GM23248 (cell line): Measurements from ENCODE around the gene MMP12. TPM values are rescaled to one million over a fixed set of nuclear protein-coding genes. Genes with fewer than 3 reads are reported as not detected.
A peak's percentile ranks its signal among the peaks of the same experiment; 100 is the strongest.
"Not testable (repeated sequence)": the region's sequence is repeated elsewhere in the genome, so short reads cannot be mapped to it uniquely, and the experiment has no call there.

ENCODE experiments used
- DNase-seq: peaks from one replicate; pipeline ENCODE4 v3.0.0-alpha.2; 2015
- H2AFZ ChIP-seq: fragments of 200-600 bp; sonication (generic); 2 replicates; pipeline ENCODE4 v1.6.1; 2016; ENCODE audit warnings: antibody characterized with exemption
- H3F3A ChIP-seq: fragments of 200-600 bp; sonication (generic); 2 replicates; pipeline ENCODE4 v1.6.1; 2016; ENCODE audit warnings: mild to moderate bottlenecking, antibody characterized with exemption, mixed run types; ENCODE audit not compliant: insufficient read depth
- H3K27ac ChIP-seq: fragments of 200-600 bp; sonication (generic); 2 replicates; pipeline ENCODE4 v1.5.1; 2016; ENCODE audit warnings: mild to moderate bottlenecking
- H3K27me3 ChIP-seq: fragments of 200-600 bp; sonication (generic); replicated peaks from 2 replicates; pipeline ENCODE4 v1.6.1; 2016; ENCODE audit warnings: mild to moderate bottlenecking; ENCODE audit not compliant: insufficient read depth
- H3K36me3 ChIP-seq: fragments of 200-600 bp; sonication (generic); 2 replicates; pipeline ENCODE4 v1.6.1; 2016; ENCODE audit warnings: low read depth, mild to moderate bottlenecking
- H3K4me1 ChIP-seq: fragments of 200-600 bp; sonication (generic); 2 replicates; pipeline ENCODE4 v1.6.1; 2016; ENCODE audit warnings: mild to moderate bottlenecking; ENCODE audit not compliant: insufficient read depth
- H3K4me2 ChIP-seq: fragments of 200-600 bp; sonication (generic); one replicate; pipeline ENCODE4 v1.6.1; 2016; ENCODE audit warnings: mild to moderate bottlenecking; ENCODE audit not compliant: unreplicated experiment
- H3K4me3 ChIP-seq: fragments of 200-600 bp; sonication (generic); 2 replicates; pipeline ENCODE4 v1.5.1; 2016; ENCODE audit warnings: mild to moderate bottlenecking
- H3K79me2 ChIP-seq: fragments of 200-600 bp; sonication (generic); 2 replicates; pipeline ENCODE4 v1.6.1; 2016; ENCODE audit warnings: mild to moderate bottlenecking; ENCODE audit not compliant: insufficient read depth
- H3K9ac ChIP-seq: fragments of 200-600 bp; sonication (generic); 2 replicates; pipeline ENCODE4 v1.6.1; 2016; ENCODE audit warnings: mild to moderate bottlenecking
- H3K9me2 ChIP-seq: fragments of 200-600 bp; sonication (generic); 2 replicates; pipeline ENCODE4 v1.6.1; 2016; ENCODE audit warnings: mixed run types, mild to moderate bottlenecking, moderate library complexity; ENCODE audit not compliant: insufficient read depth
- H3K9me3 ChIP-seq: fragments of 200-600 bp; sonication (generic); one replicate; pipeline ENCODE4 v1.6.1; 2017; ENCODE audit warnings: low read depth
- H4K20me1 ChIP-seq: fragments of 200-600 bp; sonication (generic); 2 replicates; pipeline ENCODE4 v1.6.0; 2016; ENCODE audit not compliant: insufficient read depth
- EZH2 ChIP-seq: fragments of 200-600 bp; sonication (generic); IDR thresholded peaks from 2 replicates; pipeline ENCODE4 v1.6.1; 2018; ENCODE audit warnings: antibody characterized with exemption, mild to moderate bottlenecking; ENCODE audit not compliant: insufficient read depth, poor library complexity, severe bottlenecking
- EZH2phosphoT487 ChIP-seq: fragments of 200-600 bp; sonication (generic); IDR thresholded peaks from 2 replicates; pipeline ENCODE4 v1.6.1; 2018; ENCODE audit warnings: antibody characterized with exemption, moderate library complexity, mild to moderate bottlenecking, low read depth; ENCODE audit not compliant: insufficient read depth
- WGBS, 2 experiments: methylation state at CpG; one replicate each; pipeline ENCODE4 v1.1.6; 2015 to 2017; ENCODE audit warnings: low lambda C conversion rate in 2 of 2, low coverage in 1 of 2; ENCODE audit errors: missing lambda C conversion rate in 2 of 2; 5-methylcytosine and 5-hydroxymethylcytosine counted together
- in situ Hi-C: fragments of 300-500 bp; cut with MboI; formaldehyde crosslinking; loops from 2 replicates; pipeline ENCODE4 v1.15.0; 2020
- polyA plus RNA-seq: library from polyadenylated mRNA; unstranded; fragments of >200 nt; fragmentation: Nextera tagmentation; extraction: Ambion mirVana; gene quantifications from 2 replicates; pipeline ENCODE4 v1.2.1, GENCODE V29; 2016
- total RNA-seq: library from RNA; depleted of rRNA; stranded (reverse); fragments of >200 nt; shearing (Covaris generic); gene quantifications from 2 replicates; pipeline ENCODE4 v1.2.3, GENCODE V29; 2014

The MMP12 gene
- total and polyA plus RNA-seq, 2 experiments from 2014 or later, result 0.41 to 0.76 TPM

DNA sequence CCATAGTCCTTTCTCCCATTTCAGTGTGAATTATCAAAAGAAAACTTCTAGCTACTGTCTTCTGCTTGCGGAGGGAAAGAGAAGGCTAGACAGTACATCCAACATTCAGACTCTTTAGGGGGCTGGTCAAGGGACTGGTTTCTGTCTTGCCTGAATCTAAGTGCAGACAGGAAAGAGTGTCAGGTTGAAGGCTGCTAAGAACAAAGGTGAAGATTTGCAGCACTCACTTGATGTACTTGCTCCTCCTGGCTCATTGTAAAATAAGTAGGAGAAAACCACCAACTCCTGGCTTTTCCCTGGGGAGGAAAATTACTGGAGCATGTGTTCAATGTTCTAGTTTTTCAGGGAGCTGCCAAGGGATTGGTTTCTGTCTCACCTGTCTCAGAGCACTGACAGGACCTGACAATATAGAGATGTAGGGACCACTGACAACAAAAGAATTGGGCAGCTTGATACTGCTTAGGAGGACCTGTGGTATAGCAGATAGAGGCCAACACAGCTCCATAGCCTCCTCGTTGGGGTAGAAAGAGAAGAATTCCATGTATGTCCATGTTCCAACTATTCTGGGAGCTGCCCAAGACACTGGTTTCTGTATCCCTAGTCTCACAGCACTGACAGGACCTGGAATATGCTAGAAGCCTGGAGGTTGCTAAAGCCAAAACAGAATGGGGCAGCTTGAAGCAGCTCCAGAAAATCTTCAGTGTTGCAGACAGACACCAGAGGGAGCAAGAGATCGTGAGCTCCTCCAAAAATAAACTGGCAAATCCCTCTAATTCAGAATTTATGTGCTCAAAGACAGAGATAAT, 39.7 kb upstream of the MMP12 start:
- no peaks in the 10 kb centered on the region for H3K4me1 ChIP-seq
- no peaks in the 10 kb centered on the region for H3F3A ChIP-seq
- no peaks in the 10 kb centered on the region for H3K79me2 ChIP-seq
- H3K27ac ChIP-seq, result no peak overlapping the region
- H3K4me3 ChIP-seq, result no peak overlapping the region
- DNase-seq, result peak; percentile 71
- H3K36me3 ChIP-seq, result no peaks in the 10 kb centered on the region
- H3K9me2 ChIP-seq, result no peaks in the 10 kb centered on the region
- WGBS, 2 experiments, result 36 to 40% methylated on average over 3 of the region's 3 CpGs
- no peaks in the 10 kb centered on the region for H3K27me3 ChIP-seq
- no peaks in the 10 kb centered on the region for H3K9me3 ChIP-seq
- in situ Hi-C loops, result no loop called here
- H3K4me2 ChIP-seq, result no peak overlapping the region
- H4K20me1 ChIP-seq, result no peaks in the 10 kb centered on the region
- H2AFZ ChIP-seq, result no peak overlapping the region
- TF ChIP-seq EZH2phosphoT487 (no peak), EZH2 (no peak)
- H3K9ac ChIP-seq, result no peak overlapping the region

DNA sequence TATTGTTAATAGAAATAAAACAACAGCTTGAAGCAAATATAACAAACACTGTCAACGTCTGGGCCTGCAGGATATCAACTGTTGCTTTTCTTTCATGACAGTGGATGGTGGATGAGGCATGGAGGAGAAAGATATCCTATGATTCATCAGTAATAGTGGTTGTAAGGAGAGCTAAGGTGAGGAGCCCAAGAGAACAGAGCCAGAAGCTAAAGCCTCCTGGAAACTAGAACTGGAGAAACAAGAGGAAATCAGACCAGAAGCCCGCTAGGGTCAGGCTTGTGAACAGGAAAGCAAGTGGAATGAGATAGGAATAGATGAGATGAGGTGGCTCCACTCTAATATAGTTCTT, 37.7 kb upstream of the MMP12 start:
- no peak overlapping the region for H3K4me2 ChIP-seq
- H3K79me2 ChIP-seq, result no peaks in the 10 kb centered on the region
- H3K4me1 ChIP-seq, result no peaks in the 10 kb centered on the region
- no peaks in the 10 kb centered on the region for H3K27me3 ChIP-seq
- no peak overlapping the region for H2AFZ ChIP-seq
- H4K20me1 ChIP-seq, result no peaks in the 10 kb centered on the region
- no peaks in the 10 kb centered on the region for H3K36me3 ChIP-seq
- WGBS, 2 experiments, result 84 to 91% methylated on average over 2 of the region's 2 CpGs
- no peak overlapping the region for H3K27ac ChIP-seq
- no peak overlapping the region for H3K4me3 ChIP-seq
- no peaks in the 10 kb centered on the region for H3K9me2 ChIP-seq
- no peaks in the 10 kb centered on the region for H3K9me3 ChIP-seq
- TF ChIP-seq EZH2phosphoT487 (no peak), EZH2 (no peak)
- in situ Hi-C loops, result no loop called here
- no peak overlapping the region for H3K9ac ChIP-seq
- no peaks in the 10 kb centered on the region for H3F3A ChIP-seq
- no peak for DNase-seq

DNA sequence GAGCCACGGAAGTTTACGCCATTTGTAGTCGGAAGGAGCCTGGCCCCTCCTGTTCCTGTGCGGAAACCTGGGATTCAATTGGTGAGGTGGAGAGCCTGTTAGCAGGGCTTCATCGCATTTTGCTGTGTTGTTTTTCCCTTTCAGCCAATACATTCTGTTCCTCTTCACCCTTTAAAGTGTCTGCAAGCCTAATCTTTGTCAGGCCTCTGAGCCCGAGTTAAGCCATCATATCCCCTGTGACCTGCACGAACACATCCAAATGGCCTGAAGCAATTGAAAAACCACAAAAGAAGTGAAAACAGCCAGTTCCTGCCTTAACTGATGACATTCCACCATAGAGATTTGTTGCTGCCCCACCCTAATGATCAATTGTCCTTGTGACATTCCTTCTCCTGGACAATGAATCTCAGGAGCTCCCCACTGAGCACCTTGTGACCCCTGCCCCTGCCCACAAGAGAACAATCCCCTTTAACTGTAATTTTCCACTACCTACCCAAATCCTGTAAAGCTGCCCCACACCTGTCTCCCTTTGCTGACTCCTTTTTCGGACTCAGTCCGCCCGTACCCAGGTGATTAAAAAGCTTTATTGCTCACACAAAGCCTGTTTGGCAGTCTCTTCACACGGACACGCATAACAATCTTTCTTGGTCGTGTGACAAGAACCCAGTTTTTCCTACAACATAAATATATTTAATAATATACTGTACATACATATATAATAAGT, 37.1 kb upstream of the MMP12 start:
- no peak for DNase-seq
- H3K4me2 ChIP-seq, result no peak overlapping the region
- in situ Hi-C loops, result no loop called here
- H3K9me3 ChIP-seq, result no peaks in the 10 kb centered on the region
- WGBS, 2 experiments, result 93 to 94% methylated on average over 13 of the region's 13 CpGs
- H3K79me2 ChIP-seq, result no peaks in the 10 kb centered on the region
- no peak overlapping the region for H3K27ac ChIP-seq
- no peaks in the 10 kb centered on the region for H3F3A ChIP-seq
- H3K9ac ChIP-seq, result no peak overlapping the region
- H3K4me3 ChIP-seq, result no peak overlapping the region
- no peaks in the 10 kb centered on the region for H4K20me1 ChIP-seq
- no peak for TF ChIP-seq EZH2phosphoT487
- no peaks in the 10 kb centered on the region for H3K9me2 ChIP-seq
- no peaks in the 10 kb centered on the region for H3K36me3 ChIP-seq
- no peaks in the 10 kb centered on the region for H3K27me3 ChIP-seq
- H3K4me1 ChIP-seq, result no peaks in the 10 kb centered on the region
- H2AFZ ChIP-seq, result no peak overlapping the region

DNA sequence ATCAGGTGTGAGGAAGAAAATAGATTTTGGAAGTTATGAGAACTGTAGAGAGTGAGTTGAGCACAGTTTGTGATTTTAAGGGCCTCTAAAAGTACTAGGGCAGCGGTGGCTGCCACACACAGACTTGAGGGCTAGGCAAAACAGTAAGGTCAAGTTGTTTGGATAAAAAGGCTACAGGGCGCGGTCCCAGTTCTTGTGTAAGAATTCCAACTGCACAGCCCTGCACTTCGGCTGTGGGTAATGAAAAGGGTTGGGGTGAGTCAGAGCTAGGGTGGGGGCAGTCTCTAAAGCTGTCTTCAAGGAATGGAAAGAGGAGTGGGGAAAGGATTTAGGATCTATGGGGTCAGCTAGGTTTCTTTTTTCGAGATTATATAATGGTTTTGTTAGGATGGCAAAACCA, 31.1 kb upstream of the MMP12 start:
- H3F3A ChIP-seq, in situ Hi-C loops, H3K4me3 ChIP-seq, H2AFZ ChIP-seq, H3K4me1 ChIP-seq, H3K4me2 ChIP-seq, H3K27me3 ChIP-seq, H3K79me2 ChIP-seq, H3K9ac ChIP-seq, H3K9me2 ChIP-seq, H3K27ac ChIP-seq, H3K36me3 ChIP-seq, DNase-seq, H3K9me3 ChIP-seq, H4K20me1 ChIP-seq: not testable (repeated sequence)
- WGBS, 2 experiments, result 76 to 82% methylated on average over 5 of the region's 5 CpGs

DNA sequence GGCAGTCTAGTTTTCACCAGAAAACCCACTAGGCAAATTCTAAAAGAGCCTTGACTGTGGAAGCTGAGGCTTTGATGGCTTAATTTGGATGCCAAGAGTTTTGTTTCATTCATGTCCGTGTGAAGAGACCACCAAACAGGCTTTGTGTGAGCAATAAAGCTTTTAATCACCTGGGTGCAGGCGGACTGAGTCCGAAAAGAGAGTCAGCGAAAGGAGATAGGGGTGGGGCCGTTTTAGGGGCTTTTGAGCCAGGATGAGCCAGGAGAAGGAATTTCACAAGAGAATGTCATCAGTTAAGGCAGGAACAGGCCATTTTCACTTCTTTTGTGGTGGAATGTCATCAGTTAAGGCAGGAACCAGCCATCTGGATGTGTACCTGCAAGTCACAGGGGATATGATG, 29.1 kb upstream of the MMP12 start:
- H2AFZ ChIP-seq, H3K4me3 ChIP-seq, H3K27me3 ChIP-seq, DNase-seq, H3K79me2 ChIP-seq, H3K4me1 ChIP-seq, H3K9ac ChIP-seq, H3K27ac ChIP-seq, H4K20me1 ChIP-seq, H3K9me3 ChIP-seq, H3F3A ChIP-seq, H3K9me2 ChIP-seq, H3K36me3 ChIP-seq, in situ Hi-C loops, H3K4me2 ChIP-seq: not testable (repeated sequence)
- WGBS, 2 experiments, result 87 to 91% methylated on average over 5 of the region's 5 CpGs
